GM12865 (cell line): ENCODE measurements around the gene SLC24A4.

ENCODE experiments used
- DNase-seq: peaks from one replicate; pipeline ENCODE4 v3.0.0; 2010; ENCODE audit warnings: low read depth
- H3K4me3 ChIP-seq: 2 replicates; pipeline ENCODE4 v1.5.1; 2011; ENCODE audit warnings: mild to moderate bottlenecking, low read depth, low read length, control low read depth
- TF ChIP-seq, protein P1 (sequence below): IDR thresholded peaks from 2 replicates; pipeline ENCODE4 v1.5.1; 2011; ENCODE audit warnings: low read length, control low read depth, low read depth, inconsistent platforms; ENCODE audit not compliant: insufficient read depth; ENCODE audit errors: missing control alignments

The SLC24A4 gene

GRCh38 chr14:92475451-92476187, 152.7 kb downstream of the SLC24A4 start:
- no peak overlapping the region for H3K4me3 ChIP-seq
- no peak for DNase-seq

GRCh38 chr14:92480856-92481255, 157.9 kb downstream of the SLC24A4 start:
- H3K4me3 ChIP-seq: no peak overlapping the region
- no peak for DNase-seq
- TF ChIP-seq, protein P1, sequence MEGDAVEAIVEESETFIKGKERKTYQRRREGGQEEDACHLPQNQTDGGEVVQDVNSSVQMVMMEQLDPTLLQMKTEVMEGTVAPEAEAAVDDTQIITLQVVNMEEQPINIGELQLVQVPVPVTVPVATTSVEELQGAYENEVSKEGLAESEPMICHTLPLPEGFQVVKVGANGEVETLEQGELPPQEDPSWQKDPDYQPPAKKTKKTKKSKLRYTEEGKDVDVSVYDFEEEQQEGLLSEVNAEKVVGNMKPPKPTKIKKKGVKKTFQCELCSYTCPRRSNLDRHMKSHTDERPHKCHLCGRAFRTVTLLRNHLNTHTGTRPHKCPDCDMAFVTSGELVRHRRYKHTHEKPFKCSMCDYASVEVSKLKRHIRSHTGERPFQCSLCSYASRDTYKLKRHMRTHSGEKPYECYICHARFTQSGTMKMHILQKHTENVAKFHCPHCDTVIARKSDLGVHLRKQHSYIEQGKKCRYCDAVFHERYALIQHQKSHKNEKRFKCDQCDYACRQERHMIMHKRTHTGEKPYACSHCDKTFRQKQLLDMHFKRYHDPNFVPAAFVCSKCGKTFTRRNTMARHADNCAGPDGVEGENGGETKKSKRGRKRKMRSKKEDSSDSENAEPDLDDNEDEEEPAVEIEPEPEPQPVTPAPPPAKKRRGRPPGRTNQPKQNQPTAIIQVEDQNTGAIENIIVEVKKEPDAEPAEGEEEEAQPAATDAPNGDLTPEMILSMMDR: no peak

More at GRCh38 chr14:92475451-92476187, 152.7 kb downstream of the SLC24A4 start:
- TF ChIP-seq, protein P1: no peak

DNA sequence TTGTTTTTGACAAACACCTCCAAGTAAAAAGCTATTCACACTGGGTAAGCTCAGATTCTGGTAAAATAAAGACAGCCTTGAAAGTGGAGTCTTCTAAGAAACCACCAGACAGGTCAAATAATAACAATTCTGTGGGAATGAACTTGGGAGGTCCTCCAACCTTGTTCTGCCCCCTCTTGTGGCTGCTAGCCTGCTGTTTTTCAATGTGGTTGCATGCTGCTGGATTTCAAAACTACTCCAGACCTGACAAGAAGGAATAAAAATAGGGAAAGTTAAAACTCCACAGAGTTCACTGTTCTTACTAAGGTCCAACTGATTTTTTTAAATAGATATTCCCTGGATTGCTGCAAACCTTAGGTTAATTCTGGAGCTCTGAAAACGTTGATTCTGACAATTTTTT, 158.4 kb downstream of the SLC24A4 start:
- no peak for DNase-seq
- TF ChIP-seq, protein P1: no peak
- no peak overlapping the region for H3K4me3 ChIP-seq

DNA sequence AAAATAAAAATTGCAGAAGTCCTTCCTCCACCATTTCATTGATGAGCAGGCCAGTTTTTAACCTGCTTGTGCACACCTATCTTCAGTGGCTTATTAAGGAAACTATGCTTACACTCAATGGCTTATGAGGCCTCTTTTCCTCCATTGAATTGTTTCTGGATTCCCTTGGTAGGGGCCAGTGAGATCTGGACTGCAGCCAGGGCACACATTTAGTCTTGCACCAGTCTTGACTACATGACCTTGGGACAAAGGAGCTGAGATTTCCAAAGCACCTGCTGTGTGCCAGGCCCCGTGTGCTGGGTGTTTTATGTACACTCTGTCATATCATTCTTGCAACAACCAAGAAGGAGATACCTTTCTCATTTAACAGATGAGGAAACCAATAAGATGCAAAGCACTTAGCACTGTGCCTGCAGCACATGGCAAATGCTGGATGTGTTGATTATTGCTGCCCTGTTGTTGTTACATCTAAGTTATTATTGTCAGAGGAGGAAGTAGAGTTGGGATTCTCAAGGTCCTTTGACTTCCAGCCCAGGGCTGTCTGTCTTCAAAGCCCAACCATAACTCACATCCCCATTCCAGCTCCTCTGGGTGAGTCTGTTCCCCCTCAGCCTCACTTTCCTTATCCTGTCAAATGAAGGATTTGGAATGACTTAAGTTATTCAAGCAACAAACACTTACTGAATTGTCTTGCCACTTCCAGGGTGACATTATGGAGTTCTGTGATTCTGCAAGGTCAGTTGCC, 159.0 kb downstream of the SLC24A4 start:
- H3K4me3 ChIP-seq: no peak overlapping the region
- TF ChIP-seq, protein P1: no peak
- DNase-seq: no peak

- H3K4me3 ChIP-seq: no peak overlapping the region
- TF ChIP-seq, protein P1: no peak
- DNase-seq: no peak
Observed at GRCh38 chr14:92482621-92483319, 159.8 kb downstream of the SLC24A4 start.

GRCh38 chr14:92484132-92484823, 161.3 kb downstream of the SLC24A4 start:
- TF ChIP-seq, protein P1: no peak
- H3K4me3 ChIP-seq: no peak overlapping the region
- no peak for DNase-seq
